SW 1271 (cell line): Measurements from ENCODE around the gene SNCAIP.
A peak's percentile ranks its signal among the peaks of the same experiment; 100 is the strongest.

ENCODE experiments used
- DNase-seq, 2 experiments: peaks; one replicate each; lab custom pipeline; 2025; lab: John Stamatoyannopoulos, UW

SNCAIP gene

DNA sequence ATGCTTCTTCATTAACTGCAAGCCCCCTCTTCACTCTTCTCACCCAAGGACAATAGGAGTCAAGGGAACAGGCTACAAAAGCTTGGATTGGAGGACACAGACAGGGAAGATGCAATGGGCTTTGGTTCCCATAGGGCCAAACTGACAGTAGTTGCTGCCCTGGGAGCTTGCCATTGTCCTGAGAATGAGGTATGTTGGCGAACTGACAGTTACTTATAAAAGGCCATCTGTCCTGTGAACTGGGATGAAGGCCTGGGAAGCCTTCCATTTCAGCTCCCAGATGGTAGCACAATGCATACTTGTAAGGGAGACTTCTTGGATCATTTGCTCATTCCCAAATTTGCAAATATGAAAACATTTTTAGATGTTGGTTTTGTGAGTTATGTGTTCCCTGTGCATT is 88.9 kb downstream of the SNCAIP start:
- DNase-seq, result no peak

DNA sequence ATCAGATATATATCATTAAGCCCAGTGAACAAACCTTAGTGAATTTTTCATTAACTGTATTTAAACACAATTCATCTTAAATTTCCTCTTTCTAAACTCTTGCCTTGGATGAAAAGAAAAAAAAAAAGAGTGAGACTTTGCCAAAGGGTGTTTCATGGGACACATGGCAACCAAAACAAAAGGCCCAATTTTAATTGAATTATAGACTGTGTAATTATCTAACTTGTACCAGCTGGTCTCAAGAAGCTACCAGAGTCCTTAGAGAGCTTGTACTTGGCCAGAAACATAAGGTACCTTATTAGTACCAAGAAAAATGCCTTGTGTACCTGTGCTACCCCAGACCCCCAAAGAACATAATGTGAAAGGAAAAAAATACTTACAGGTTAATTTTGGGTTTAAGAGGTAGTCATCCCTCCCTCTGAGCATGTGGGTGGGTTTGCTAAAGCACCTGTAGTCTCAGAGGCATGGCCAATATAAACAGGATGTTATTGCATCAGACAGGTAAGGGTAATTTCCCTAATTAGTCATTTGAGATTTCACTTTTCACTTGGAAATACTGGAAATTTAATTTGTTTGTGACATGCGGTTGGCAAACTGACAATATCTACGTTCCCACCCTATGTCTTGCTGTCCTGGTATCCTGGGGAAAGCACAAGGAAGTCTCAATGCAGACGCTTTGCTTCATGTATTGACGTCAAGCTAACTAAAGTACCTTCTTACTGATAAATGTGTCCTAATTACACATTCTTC is 90.1 kb downstream of the SNCAIP start:
- DNase-seq, result no peak

DNA sequence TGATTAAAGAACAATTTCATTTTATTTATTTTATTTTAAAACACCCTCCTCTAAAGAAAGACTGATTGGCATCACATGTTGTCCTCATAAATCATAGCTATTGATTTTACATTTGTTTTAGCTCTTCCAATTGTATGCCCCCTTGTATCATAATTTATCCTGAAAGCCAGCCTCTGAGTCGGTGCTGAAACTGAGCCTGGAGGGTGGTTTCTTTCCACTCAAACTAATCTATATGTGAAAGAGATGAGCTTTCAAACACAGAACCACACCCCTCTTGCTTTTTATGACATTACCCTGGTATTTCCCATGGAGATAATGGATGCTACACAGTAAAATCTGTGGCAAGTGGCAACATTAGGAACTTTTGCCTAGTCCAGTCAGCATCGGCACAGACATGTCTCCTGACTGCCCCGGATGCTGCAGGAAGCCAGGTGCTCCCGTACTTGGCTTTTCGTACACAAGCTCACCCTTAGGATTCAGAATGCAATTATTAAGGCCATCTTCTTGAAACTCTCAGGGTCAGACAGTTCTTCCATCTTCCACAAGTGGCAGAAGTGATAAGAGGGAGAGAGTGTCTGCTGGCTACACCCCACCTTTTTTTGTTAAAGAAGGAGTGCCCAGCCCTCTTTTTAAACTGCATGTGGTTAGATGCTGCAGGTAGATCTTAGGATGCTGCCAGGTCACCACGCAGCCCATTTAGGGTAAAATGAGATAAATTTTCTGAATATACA is 91.1 kb downstream of the SNCAIP start:
- no peak for DNase-seq

DNA sequence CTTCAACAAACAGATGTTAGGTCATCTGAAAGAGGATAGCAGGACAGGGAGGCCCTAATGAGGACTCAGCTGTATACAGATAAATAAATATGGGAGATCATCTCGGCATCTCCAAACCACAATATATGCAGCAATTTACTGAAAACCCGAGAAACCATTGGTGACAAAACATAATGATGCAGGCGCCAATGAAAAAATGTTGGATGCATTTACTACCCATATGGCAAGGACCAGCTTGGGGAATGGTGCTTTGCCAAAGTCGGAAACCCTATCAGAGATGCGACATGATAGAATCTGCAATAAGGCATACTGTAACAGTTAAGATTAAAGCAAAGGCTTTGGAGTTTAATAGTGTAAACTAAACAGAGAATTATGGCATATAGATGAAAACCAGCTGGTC is 92.0 kb downstream of the SNCAIP start:
- no peak for DNase-seq

DNA sequence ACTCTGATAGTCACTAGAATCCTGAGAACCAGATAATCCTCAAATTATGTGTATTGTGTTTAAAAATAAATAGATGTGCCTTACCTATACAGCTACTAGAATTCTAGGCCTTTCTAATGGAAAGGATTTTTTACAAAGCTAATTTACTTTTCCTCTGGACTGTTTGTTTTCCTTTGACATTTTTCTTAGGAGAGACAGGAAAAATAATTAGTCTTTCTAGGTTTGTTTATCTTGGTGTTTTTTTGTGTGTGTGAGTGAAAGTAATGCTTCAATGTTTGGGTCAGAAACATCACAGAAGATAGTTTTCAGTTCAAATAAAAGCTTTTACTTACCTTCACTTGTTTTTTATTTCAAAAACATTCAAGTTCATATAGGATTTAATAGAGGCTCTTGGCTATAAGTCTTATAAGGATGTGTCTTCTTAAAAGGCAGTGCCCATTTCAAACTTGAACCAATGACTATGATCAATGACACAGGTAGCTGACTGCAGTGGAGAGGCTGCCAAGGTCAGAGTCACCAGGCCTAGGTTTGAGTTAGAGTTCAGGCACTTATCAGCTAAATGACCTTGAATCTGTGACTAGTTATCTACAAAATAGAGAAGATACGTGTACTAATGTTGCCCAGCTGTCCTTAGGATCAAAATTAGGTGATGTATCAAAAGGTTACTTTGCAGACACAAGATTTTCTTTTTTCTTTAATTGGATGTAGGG is 92.8 kb downstream of the SNCAIP start:
- DNase-seq, result no peak

DNA sequence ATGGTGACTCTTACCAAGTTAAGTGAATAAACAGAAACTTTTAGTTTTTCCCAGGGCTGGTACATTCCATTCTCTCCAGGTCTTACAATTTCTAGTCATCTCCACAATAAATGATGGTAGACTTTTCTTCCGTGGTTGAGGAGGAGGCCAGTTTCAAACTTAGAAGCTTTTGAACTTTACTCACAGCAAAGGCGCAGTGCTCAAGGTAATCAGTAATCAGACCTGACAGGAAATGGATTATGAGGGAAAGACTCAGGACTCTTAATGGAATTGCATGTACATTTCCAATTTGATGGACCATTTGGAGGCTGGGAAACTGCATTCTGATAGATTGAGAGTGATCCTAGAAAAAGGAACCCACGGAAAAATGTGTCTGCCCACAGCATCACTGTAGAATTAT is 93.7 kb downstream of the SNCAIP start:
- no peak for DNase-seq

DNA sequence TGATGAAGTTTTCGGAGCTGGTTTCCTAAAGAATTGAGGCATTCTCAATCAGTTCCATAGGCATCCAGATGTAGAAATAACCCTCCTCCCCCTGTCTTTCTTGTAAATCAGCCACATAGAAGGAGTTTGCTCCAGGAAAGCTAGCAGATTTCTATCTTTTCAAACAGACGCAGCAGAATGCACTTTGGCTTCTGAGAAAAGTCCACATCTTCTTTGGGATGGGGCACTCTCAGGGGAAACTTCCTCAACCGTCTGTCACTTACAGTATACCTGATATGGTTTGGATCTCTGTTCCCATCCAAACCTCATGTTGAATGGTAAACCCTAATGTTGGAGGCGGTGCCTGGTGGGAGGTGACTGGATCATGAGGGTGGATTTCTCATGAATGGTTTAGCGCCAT is 94.1 kb downstream of the SNCAIP start:
- DNase-seq, result no peak

DNA sequence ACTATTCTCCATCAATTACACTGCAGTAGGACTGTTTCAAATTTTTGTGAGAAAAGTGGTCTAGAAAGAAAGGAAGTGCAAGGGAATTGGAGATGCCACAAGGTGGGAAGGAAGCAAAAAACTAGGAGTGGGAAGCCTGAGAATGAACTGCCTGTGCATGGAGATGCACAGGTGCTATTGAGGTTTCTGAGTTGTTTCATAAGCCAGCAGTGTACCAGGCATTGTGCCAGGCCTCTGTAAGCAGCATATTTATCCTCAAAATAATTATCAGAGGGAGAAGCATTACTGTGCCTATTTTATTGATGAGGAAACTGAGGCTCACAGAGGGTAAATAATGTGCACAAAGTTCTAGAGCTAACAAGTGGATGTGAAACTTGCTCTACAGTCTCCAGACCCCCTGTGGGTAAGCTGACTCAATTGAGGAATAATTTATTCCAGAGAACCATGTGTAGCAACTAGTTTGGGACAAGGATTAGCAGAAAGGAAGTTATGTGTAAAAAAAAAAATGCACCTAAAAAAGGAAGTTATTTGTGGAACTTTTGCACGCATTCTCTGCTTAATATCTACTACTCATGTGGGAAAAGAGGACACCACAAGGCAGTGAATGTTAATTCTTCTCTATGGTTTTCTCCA is 96.7 kb downstream of the SNCAIP start:
- DNase-seq, result no peak

DNA sequence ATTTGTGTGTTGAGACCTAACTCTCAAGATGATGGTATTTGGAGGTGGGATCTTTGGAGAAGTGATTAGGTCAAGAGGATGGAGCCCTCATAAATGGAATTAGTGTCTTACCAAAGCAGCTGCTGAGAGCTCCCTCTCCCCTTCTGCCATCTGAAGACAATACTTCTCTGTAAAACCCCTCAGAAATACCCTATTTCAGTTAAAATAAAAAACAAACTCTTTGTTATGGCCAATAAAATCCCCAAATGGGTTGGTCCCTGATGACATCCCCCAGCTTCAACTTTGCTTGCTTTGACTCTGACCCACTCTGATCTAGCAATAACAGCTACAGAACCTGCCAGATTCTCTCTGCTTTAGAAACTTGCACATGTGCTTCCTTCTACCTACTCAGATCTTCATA is 100.9 kb downstream of the SNCAIP start:
- DNase-seq, result no peak

DNA sequence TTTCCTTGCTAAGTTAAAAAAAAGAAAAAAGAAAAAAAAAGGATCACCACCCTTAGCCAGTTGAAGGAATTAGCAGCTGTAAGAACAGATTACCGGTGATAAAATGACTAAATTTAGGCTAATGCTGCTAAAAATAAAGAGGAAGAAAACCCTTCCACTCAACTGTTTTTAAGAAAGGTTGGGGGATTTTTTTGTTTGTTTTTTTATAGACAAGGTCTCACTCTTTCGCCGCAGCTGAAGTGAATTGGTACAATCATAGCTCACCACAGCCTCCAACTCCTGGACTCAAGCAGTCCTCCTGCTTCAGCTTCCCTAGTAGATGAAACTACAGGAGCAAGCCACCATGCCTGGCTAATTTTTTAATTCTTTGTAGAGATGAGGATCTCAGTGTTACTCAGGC is 101.7 kb downstream of the SNCAIP start:
- DNase-seq, result no peak

DNA sequence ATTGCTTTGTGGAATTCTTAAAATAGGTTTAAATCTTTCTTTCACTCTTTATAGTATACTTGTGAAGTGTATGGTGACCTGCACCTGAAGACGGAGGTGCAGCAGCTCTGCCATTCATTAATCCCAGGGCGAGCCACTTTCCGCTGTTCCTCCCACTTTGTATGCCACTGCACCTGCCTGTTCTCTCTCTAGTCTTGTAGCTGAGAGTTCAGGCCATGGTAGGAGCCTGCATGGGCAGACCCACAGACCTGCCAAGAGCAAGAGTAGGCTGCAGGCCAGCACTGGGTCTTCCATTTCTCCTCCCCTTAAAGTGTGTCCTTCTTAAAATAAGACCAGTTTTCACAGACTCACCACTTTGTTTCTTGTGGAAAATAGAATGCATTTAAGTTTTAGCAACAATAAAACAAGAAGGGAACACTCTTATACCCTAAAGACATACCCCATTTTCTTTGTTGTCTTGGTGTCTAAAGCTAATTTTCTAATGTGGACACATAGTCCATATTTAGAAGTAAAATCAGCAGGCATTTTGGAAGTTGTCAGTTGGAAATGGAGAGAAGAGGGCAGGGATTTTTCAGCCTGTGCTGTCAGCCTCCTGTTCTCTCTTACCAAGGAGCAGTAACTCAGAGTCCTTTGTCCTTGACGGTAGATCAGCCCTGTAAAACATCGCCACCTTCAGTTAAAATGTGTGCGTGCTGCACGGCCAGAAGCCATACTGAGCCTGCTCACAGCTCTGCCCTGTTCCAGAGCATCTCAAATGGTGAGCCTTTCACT is 103.2 kb downstream of the SNCAIP start:
- peak in 1 of 2 experiments; percentile 21 for DNase-seq

DNA sequence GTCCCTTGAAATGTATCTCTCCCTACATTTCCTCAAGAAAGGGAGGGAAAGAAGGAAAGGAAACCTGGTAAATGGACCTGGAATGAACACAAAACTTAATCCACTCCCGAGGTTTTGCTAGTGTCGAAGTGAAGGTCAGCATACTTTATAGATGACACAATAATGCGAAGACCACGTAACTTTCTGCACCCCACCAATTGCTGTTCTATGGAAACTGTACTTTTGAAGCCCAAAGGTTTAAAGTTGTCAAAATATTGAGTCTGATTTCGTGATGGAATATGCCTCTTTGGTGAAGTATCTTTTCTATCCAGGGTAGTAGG is 103.7 kb downstream of the SNCAIP start:
- DNase-seq, result no peak

DNA sequence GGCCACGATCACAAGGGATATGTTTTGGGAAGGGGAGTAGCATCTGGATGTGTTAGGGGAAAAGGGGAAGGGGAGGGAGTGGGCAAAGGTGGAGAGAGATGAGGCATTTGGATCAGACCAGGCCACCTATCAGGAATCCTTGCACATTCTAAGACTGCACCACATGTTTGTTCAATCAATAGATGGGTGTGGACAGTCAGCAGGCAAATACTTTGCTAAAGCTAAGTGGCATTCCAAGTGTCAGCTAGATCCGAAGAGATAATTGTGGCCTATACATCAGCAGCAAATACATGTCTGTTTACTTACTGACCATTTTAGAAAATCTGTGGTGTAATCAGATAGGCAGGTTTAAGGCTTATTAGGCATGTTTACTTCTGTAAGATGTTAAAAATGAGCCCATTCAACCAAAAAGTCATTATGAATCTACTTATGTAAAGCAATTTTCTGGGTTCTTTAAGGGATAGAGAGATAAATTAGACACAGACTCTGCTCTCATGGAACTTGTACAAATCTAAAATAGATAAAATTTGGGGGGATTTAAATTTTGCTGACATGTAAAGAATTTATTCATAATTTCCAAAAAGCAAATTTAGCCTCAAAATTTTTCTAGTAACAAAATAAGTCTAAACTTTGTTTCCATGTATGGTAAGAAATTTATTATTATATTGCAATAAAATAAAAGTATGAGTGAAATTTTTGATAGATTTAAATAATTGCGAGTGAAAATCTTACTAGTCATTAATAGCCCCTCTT is 107.3 kb downstream of the SNCAIP start:
- DNase-seq, result no peak

DNA sequence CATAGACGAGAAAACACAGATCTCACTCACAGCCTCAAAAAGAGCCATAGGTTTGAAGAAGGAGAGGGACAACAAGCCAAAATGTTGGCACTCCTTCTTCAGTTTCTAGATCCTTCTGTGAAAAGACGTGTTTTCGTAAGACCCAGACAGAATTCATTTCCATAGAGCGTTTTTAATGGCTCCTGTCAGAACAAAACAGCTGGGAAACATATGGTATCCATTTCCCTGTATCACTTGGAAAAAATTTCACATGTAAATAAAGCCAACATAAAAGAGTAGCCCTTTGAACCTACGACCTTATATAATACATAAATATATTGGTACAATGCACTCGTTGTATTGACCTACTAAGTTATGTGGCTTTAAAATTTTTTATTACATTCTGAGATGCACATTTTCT is 108.1 kb downstream of the SNCAIP start:
- no peak for DNase-seq

DNA sequence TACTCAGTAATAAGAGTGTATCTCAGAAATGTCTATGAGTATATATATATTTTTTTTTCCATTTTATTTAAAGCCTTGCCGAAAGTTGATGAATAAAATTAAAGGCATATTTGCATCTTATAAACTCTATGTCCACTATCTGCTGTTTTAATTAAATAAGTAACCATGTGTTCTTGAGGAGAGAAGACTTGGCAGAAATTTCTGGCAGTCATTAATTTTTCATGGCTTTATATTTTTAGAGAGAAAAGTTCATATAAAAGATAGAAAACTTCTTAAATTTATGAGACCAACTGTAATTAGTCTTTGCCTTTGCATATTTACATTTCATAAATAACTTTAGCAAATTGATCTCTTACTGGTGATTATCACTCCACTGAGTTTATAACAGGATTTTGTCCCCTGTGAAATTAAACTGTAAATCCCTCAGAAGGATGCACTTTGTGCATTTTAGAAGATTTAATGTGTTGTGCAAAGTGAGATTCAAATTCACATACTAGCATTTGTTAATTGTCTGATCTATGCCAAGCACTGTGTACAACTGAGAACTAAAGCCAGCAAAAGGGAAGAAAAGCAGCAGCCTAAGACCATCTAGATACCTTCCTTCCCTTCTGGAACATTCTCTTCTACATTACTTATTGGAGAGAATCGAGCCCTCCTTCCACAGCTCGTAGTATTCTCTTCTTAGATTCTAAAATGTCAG is 108.7 kb downstream of the SNCAIP start:
- DNase-seq, result no peak

DNA sequence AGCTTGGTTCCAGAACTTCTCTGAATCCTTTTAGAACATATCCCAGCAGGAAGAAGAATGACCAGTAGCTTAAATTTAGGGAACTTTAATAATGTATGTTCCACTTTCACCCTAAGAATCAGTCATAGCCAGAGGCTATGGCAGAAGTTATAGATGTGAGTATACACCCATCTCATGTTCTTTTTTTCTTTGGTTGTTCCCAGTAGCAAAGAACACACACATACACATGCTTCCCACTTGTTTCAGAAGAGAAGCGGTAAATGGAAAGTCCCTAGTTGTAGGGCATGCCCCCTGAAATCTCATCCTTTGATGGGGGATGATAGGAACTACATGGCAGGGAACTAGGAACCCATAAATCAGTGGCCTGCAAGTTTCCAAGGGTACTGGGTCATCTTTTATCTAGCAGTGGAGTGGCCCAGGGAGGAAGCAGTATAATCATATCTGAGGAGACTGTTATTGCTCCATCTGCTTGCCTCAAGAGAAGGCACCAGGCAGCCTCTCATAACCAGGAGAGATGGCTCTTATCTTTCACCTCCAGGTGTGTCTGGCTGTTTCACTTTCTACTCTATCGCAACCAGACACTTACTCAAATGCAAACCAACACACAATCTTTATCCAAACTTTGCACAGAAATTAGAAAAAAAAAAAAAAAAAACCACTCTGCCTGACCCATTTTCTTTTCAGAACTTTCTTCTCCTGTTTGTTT is 109.5 kb downstream of the SNCAIP start:
- DNase-seq, result no peak

DNA sequence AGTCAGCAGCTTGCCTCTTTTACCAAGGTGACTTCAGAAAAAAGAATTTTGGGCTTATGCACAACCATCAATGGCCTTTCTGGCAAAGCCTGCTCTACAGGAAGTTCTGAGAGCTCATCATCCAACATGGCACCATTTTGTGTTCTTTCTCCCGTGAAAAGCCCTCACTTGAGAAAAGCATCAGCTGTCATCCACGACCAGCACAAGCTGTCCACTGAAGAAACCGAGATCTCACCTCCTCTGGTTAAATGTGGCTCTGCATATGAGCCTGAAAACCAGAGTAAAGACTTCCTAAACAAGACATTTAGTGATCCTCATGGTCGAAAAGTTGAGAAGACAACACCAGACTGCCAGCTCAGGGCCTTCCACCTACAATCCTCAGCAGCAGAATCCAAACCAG is 111.2 kb downstream of the SNCAIP start:
- no peak for DNase-seq

DNA sequence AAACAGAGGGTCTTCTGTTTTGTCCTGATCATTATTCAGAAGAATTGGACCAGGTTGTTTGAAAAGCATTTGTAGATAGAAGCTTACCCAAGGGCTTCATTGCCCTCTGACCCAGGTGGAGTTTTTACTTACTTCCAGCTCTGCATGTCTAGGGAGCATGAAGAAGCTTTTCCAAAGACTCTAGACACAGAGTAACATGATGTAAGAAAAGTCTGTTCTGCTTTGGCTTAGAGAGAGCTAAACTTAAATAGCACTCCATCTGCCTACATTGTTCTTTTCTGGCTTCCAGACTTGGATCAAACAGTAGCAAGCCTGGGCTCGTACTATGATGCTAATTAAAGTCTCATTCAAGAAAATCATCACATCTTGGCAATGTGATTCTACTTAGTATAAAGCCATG is 112.1 kb downstream of the SNCAIP start:
- no peak for DNase-seq

DNA sequence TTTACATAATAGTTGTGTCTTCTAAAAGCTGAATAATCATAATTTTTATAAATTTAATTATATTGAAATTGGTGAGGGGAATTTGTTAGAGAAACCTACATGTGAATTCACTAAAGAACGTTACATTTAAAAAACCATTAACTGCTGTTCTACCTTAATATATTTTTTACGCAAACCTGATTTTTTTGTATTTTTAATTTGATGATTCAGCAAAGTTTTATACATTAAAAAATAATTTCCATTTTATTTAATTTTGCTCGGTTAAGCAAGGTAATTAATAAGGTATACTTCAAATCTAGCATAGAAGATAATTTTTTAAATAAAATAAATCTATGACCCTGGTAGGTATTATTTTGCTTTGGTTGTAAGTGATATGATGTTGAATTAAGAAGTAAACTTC is 114.3 kb downstream of the SNCAIP start:
- no peak for DNase-seq

DNA sequence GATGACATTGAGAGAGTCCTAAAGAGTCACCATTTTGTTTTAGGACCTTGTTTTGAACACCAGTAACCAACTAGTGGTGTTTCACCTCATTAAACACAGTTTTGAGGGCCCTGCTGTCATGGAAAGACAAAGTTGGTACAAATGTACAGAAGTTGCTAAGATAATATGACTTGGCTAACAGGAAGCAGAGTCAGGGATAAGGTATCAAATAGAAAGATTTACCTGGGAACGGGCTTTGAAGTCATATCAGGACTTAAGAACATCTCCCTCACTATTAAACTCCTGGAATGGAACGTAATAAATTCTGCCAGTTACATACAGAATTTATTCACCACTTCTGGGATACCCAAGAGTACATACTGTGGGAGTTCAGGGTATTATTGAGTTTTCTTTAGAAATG is 115.6 kb downstream of the SNCAIP start:
- no peak for DNase-seq
